ENCODE data around the gene TLK2.
"Not testable (repeated sequence)": the region's sequence is repeated elsewhere in the genome, so short reads cannot be mapped to it uniquely, and the experiment has no call there.

Gene TLK2

DNA sequence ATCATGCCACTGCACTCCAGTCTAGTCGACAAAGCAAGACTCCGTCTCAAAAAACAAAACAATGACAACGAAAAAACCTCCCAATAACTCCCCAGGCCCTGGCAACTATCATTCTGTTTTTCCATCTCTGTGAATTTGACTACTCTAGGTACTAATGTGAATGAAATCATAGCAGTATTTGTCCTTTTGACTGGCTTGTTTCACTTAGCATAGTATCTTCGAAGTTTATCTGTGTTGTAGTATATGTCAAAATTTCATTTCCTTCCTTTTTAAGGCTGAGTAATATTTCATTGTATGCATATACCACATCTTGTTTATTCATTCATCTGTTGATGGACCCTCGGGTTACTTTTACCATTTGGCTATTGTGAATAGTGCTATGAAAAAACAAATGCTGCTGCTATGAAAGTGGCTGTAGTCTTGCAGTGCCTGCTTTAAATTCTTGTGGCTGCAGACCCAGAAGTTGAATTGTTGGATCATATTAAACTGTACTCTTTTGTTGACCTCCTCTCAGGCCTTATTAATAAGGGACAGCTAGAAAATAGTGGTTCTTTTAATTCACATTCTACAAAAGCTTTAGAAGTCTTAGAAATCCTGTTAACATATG lies 14.5 kb downstream of the TLK2 start:
- DNase-seq = not testable (repeated sequence)

DNA sequence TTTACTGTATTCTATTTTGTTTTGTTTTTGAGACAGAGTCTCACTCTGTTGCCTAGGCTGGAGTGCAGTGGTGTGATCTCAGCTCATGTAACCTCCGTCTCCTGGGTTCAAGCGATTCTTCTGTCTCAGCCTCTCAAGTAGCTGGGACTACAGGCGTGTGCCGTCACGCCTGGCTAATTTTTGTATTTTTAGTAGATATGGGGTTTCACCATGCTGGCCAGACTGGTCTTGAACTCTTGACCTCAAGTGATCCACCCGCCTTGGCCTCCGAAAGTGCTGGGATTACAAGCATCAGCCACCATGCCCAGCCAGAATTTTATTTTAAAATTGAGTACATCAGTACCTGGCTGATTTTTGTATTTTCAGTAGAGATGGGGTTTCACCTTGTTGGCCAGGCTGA lies 15.4 kb downstream of the TLK2 start:
- not testable (repeated sequence) for DNase-seq

DNA sequence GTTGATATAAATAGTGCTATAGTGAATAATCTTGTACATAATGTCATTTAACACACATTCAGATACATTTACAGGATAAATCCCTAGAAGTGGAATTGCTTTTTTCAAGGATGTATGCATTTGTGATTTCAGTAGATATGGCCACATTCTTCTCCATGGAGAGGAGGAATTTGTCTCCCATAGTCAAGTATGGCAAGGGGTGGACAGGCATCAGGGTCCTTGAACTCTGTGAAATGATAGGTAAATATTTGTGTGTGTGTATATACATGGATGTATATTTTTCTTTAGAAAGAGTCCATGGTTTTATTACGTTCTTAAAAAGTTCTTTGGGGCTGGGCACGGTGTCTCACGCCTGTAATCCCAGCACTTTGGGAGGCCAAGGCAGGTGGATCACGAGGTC lies 17.7 kb downstream of the TLK2 start:
- not testable (repeated sequence) for DNase-seq

DNA sequence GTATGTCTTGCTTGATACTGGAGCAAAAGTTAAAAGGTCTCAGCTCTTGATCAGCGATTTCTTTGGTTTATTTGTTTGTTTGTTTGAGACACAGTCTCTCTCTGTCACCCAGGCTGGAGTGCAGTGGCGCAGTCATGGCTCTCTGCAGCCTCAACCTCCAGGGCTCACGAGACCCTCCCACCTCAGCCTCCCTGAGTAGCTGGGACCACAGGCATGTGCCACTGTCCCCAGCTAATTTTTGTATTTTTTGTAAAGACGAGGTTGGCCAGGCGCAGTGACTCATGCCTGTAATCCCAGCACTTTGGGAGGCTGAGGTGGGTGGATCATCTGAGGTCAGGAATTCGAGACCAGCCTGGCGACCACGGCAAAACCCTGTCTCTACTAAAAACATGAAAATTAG lies 20.2 kb downstream of the TLK2 start:
- DNase-seq = not testable (repeated sequence)

DNA sequence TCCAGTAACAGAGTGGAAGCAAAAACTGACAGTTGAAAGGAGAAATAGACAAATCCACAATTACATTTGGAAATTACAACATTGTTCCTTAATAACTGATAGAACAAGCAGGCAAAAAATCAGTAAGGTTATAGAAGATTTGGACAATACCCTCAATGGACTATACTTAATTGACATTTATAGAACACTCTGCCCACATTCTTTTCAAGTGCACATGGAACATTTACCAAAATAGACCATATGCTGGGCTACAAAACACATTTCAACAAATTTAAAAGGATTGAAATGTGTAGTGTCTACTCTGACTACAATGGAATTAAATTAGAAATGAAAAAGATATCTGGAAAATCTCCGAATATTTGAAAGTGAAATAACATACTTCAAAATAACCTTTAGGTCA lies 21.8 kb downstream of the TLK2 start:
- DNase-seq = not testable (repeated sequence)

DNA sequence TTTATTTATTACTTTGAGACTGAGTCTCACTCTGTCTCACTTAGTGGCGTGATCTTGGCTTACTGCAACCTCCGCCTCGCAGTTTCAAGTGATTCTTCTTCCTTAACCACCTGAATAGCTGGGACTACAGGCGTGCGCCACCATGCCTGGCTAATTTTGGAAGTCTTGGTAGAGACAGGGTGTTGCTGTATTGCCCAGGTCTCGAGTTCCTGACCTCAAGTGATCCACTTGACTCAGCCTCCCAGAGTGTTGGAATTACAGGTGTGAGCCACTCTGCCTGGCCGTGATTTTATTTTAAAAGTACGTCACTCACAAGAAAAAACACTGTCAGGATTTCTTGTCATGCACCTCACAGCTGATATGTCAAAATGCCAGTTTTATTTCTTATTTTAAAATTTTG lies 26.2 kb downstream of the TLK2 start:
- DNase-seq = not testable (repeated sequence)

DNA sequence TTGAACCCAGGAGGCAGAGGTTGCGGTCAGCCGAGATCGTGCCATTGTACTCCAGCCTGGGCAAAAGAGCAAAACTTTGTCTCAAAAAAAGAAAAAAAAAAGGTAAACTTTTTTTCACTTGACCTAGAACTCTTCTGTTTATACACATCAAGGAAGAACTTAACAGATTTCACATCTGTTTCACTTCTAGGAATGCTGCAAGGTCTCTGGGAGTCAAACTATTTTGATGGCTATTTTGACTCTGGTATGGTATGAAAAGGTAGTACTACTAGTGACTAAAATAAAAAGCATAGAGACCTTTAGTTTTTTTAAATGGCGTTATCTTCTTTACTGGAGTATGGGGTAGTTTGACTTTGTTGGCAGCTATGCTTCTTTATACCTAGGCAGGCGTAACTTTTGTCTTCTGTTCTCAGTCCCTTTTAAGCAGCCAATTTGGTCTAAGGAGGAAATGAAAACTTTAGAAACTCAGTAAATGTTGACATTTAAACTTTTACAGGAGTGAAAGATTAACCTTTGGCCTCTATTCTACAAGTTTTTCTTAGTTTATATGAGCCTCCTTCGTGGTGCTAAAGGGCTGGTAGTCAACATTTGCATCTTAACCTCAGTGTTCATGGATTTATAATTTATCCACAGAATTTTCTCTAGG lies 28.7 kb downstream of the TLK2 start:
- not testable (repeated sequence) for DNase-seq

DNA sequence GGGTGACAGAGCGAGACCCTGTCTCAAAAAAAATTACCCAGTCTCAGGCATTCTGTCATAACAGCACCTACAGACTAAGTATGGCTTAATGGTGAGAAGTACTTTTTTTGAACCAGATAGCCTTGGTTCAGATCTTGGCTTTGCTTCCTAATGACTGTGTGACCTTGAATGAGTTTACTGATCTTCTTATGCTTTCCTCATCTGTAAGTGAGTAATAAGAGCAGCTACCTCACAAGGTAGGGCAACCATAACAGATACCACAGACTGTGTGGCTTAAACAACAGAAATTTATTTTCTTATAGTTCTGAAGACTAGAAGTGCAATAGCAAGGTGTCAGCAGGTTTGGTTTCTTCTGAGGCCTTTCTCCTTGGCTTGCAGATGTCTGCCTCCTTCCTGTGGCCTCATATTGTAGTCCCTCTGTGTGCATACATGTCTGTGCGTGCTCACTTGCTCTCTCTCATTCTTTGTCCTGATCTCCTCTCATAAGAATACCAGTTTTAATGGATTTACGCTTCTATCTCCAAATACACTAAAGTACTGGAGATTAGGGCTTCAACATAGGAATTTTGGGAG lies 31.7 kb downstream of the TLK2 start:
- DNase-seq = not testable (repeated sequence)

DNA sequence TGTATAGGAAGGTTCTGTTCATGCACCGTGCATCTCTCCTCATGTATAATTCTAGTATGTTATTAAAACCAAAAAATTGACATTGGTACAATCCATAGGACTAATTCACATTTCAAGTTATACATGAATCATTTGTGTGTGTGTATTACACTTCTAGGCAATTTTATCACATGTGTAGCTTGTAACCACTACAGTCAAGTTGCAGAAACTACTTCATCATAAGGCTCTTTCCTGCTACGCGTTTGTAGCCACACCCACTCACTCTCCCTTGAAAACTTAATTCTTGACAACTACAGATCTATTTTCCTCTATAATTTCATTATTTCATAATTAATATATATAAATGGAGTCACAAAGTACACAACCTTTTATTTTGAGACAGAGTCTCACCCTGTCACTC lies 32.4 kb downstream of the TLK2 start:
- DNase-seq = not testable (repeated sequence)

DNA sequence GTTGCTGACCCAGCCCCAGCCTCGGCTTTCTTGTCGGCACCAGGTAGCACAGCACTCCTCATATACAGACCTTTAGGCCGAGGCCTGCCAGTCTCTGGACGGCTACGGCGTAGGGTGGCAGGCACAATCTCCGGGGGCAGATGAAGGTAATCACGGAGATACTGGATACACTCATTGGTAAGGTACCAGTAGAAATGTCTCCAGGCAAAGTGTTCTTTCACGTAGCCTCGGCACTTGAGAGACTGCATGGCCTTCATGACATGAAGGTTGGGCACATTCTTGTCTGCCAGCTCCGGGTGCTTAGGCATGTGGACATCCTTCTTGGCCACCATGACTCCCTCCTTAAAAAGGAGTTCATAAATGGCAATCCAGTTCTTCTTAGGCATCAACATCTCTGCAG lies 37.8 kb downstream of the TLK2 start:
- DNase-seq = not testable (repeated sequence)

DNA sequence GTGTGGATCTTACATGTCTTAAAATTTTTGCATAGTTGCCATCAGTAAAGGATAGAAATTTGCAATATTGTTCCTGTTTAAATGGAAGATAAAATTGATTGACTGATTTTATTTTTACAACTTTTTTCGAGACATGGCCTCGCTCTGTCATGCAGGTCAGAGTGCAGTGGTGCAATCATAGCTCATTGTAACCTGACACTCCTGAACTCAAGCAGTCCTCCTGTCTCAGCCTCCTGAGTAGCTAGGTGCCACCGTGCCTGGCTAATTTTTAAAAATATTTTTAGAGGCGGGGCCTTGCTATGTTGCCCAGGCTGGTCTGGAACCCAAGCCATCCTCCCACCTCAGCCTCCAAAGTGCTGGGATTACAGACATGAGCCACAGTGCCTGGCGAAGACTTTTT lies 42.7 kb downstream of the TLK2 start:
- DNase-seq = not testable (repeated sequence)

DNA sequence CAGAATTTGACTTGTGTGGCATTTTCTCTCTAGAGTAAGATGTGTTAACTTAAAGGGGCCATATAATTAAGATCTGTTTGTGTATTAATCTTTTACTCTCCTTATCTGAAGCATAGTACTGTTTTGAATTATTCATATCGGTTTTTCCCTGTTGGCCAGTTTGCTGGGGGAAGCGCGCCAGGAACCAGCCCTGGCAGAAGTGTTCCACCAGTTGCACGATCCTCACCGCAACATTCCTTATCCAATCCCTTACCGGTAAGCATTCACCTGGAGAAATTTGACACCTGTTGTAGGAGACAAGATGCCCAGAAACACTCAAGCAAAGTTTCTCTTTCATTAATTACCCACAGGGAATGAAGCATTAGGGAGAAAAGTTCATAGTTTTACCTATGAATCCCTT lies 45.5 kb downstream of the TLK2 start:
- not testable (repeated sequence) for DNase-seq

DNA sequence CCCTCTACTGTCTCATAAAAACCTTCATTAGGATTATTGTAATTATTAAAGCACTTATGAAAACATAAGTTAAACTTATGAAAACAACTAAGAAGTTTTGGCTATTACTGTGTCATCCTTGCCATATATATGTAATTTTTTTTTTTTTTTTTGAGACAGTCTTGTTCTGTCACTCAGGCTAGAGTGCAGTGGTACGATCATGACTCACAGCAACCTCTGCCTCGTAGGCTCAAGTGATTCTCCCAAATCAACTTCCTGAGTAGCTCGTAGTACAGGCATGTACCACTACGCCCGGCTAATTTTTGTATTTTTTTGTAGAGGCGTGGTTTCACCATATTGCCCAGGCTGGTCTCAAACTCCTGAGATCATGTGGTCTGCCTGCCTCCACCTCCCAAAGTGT lies 46.7 kb downstream of the TLK2 start:
- DNase-seq = not testable (repeated sequence)

DNA sequence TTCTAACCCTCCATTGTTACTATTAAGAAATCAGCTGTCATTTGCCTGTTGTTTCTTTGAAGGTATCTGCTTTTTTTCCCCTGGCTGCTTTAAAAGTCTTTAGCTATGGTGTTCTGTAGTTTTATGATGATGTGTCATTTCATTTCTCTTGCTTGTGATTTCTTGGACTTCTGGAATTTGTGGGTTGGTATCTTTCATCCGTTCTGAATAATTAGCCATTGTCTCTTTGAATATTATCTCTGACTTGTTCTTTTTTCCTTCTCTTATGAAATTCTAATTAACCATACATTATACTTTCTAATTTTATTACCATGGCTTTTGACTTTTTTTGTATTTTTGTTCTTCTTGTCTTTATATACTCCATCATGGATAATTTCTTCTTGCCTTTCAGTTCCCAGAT lies 52.3 kb downstream of the TLK2 start:
- DNase-seq = not testable (repeated sequence)

DNA sequence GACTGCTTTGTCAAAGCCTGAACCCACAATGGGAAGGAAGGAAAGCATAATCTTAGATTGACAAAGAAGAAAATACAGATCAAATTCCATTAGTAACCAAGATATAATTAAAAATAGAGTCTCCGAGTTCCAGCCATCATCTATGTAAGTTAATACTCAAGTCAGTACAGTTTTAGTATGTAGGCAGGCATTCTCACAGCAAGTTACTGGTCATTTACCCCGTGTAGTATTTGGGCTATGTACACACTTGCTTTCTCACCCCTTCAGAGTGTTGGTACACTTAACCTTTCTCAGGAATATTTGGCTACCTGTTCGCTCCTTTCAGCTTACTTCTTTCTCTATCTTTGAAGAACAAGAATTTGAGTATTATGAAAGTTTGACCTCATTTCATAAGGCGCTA lies 57.9 kb downstream of the TLK2 start:
- DNase-seq = not testable (repeated sequence)

DNA sequence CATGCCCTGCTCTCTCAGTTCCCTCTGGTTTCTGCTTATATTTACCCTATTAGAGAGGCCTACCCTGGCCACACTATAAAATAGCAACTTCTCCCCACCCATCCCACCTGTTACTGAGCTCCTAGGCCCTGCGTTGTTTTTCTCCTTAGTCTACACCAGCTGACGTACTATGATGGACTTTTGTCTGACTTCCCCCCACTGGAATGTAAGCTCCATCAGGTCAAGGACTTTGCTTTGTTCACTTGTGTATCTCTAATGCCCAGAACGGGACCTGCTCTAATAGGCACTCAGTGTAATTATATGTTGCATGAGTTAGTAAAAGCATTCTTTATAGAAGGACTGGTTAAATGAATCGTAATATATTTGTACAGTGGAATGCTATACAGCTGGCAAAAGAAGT lies 62.4 kb downstream of the TLK2 start:
- DNase-seq = not testable (repeated sequence)

DNA sequence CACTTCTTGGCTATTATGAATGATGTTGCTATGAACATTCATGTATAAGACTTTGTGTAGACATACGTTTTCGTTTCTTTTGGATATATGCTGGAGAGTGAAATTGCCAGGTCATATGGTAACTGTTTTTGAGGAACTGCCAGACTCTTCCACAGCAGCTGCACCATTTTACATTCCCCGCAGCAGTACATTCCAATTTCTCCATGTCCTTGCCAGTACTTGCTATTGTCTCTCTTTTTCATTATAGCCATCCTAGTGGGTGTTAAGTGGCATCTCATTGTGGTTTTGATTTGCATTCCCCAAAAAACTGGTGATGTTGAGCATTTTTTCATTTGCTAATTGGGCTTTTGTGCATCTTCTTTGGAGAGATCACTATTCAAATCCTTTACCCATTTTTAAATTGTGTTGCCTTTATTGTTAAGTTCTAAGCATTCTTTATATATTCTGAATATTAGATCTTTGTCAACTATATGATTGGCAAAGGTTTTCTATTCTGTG lies 64.7 kb downstream of the TLK2 start:
- not testable (repeated sequence) for DNase-seq

DNA sequence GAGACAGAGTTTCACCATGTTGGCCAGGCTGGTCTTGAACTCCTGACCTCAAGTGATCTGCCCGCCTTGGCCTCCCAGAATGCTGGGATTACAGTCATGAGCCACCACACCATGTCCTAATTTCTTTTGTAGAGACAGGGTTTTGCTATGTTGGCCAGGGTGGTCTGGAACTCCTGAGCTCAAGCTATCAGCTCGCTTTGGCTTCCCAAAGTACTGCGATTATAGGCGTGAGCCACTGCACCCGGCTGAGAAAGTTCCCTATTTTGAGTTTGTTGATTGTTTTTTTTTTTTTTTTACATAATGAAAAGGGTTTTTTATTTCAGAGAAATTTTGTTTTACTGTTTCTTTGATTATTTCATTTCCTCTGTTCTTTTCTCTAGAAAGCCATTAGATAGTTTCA lies 67.4 kb downstream of the TLK2 start:
- DNase-seq = not testable (repeated sequence)

DNA sequence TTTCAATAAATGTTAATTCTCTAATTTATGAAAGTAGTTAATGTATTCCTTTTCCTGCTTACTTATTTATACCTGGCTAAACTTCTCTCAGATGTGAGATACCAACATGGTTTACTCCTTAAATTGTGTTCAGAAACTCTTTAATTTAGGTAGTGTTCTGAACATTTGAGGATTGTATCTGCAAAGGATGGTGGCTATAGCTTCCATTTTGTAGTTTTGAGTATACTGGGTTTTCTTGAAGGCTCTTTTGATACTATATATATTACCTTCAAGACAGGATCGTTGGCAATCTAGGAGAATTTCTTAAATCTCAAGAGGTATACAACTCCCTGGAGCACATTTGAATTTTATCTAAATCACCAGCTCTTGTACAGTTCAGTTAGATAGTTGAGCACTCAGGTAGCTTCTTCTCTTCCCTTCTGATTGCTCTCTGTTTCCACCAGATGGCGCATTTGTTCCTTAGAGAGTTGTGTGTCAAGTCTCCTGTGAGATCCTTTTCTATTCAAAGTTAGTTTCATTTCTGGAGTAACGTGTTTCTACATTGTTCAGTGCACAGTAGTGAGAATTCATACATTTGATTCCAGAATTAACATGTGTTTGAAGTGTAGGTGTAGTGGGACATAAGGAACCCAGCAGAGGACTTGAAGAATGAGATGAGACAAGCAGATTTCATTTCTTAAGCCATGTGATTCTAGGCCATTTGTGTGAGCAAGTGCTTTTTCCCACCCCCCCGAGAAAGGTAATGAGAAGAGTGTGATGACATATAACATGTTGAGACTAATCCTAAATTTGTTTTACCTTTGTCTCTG lies 74.4 kb downstream of the TLK2 start:
- DNase-seq = not testable (repeated sequence)

DNA sequence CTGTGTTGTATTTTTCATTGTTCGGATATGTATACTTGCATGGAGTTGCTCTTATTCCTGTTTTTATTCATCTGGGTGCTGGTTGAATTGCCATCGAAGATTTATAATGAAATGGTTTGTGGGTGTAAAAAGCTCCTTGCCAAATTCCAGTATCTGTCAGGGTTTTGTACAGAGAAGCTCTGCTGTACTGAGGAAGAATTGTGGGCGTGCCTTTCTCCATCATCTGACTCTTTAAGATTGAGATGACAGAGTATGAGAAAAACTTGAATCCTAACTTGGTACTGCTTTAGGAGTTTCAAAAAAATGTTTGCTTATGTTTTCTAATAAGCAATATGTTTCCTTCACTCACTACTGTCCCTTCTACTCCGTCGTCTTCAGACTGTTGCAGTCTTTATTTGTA lies 78.9 kb downstream of the TLK2 start:
- not testable (repeated sequence) for DNase-seq

DNA sequence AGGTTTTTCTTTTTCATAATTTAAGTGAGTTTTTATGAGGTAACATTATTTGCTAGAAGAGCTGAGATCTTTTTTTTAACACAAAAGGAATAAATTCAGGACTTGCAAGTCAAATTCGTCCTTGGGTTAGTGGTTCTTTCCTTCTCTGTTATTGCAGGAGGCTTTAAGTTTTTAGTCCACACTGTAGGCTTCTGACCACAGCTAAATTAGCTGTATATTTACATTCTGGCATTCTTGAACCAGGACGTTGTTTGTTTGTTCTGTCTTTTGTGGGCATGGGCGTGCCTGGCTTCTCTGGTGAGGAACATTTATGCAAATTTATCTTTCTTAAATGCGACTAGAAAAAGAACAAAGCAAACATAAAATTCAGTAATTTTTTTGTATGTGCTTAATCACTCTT lies 80.3 kb downstream of the TLK2 start:
- DNase-seq = not testable (repeated sequence)

DNA sequence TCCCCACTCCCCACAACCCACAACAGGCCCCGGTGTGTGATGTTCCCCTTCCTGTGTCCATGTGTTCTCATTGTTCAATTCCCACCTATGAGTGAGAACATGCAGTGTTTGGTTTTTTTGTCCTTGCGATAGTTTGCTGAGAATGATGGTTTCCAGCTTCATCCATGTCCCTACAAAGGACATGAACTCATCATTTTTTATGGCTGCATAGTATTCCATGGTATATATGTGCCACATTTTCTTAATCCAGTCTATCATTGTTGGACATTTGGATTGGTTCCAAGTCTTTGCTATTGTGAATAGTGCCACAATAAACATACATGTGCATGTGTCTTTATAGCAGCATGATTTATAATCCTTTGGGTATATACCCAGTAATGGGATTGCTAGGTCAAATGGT lies 82.3 kb downstream of the TLK2 start:
- not testable (repeated sequence) for DNase-seq

DNA sequence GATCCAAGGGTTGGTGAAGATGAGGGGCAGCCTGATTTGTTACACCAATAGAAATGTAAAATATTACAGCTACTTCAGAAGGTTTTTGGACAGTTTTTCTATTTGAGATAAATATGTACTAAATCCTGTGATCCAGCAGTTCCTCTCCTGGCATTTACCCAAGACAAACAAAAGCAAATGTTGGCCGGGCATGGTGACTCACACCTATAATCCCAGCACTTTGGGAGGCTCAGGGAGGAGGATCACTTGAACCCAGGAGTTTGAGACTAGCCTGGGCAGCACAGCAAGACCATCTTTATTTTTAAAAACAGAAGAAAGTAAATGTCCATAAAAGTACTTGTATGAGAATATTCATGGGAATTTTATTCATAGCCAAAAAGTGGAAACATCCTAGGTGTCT lies 84.0 kb downstream of the TLK2 start:
- DNase-seq = no peak
